ENCODE data around the gene RNF157. TPM values are rescaled to one million over a fixed set of nuclear protein-coding genes. Genes with fewer than 3 reads are reported as not detected.
A peak's percentile ranks its signal among the peaks of the same experiment; 100 is the strongest.
"Not testable (repeated sequence)": the region's sequence is repeated elsewhere in the genome, so short reads cannot be mapped to it uniquely, and the experiment has no call there.

Gene RNF157
- total and polyA plus RNA-seq, 2 of the 13 experiments (the other 11 are each of a cell fraction or from before 2014, with no cell fraction given) = 0.44 to 1.5 TPM

GRCh38 chr17:76268015-76268749 lies 27.9 kb upstream of the RNF157 start (continued):
- TF ChIP-seq ZNF576 (CRISPR knock-in tag; IDR thresholded peaks at IDR 0.05) (no peak), REPIN1 (CRISPR knock-in tag; IDR thresholded peaks at IDR 0.05; ENCODE audit: borderline replicate concordance, low read depth) (no peak), JUND (CRISPR knock-in tag; IDR thresholded peaks at IDR 0.05) (no peak), ZNF687 (CRISPR knock-in tag; IDR thresholded peaks at IDR 0.05) (peak; percentile 24; the same call in 1 of the 2 replicates)

- FAIRE-seq; H3K4me3 ChIP-seq (replicated peaks in 1 of 3; ENCODE audit: insufficient read depth in 1 of 3, low read depth in 2 of 3, low read length in 3 of 3); BruUV-seq (replicated peaks); ATAC-seq; H3K27me3 ChIP-seq (ENCODE audit: control insufficient read depth in 1 of 2, insufficient read depth in 2 of 2, low read length in 2 of 2); CTCF ChIA-PET (ENCODE audit: low intra/inter-chr PET ratio, low total read pairs); in situ Hi-C loops (cut with HindIII; ENCODE audit: extremely low pct_ligation_motif_present, low pct_unique_long_range_greater_than_20kb); H3K27ac ChIP-seq (ENCODE audit: extremely low read length, insufficient read depth, low read length); H2AFZ ChIP-seq (ENCODE audit: low read length); intact Hi-C loops (cut with micrococcal nuclease; ENCODE audit: unreplicated experiment); H3K9me3 ChIP-seq (ENCODE audit: low read length); H3K9ac ChIP-seq (ENCODE audit: insufficient read depth, low read depth, low read length); H4K20me1 ChIP-seq (ENCODE audit: insufficient read depth, low read length); DNase-seq (ENCODE audit: low spot score): not testable (repeated sequence)
- Histone ChIP-seq H3K4me1 (ENCODE audit: insufficient read depth, low read length) (peaks cover 67% of the 10 kb centered on the region), H3K4me2 (ENCODE audit: low read depth, low read length) (peak overlapping the region; percentile 5; the same call in 1 of the 2 replicates), H3K36me3 (replicated peaks in 1 of 2; ENCODE audit: control insufficient read depth in 1 of 2, insufficient read depth in 2 of 2, low read length in 2 of 2) (peaks cover 8 to 12% of the 10 kb centered on the region in 2 experiments; a peak in 3 of 5 replicates), H3K79me2 (ENCODE audit: insufficient read depth, low read length) (peaks cover 25% of the 10 kb centered on the region)
- WGBS (ENCODE audit: low lambda C conversion rate) = 95% methylated on average over 13 of the region's 13 CpGs
- POLR2A ChIA-PET = interaction anchor here (1.0 to 5.2 kb wide), 6 partner anchors 8 to 148 kb away, joined by 3 to 27 read pairs (median 4); no protein-coding TSS in a partner anchor
These were observed 27.3 kb upstream of the RNF157 start for GRCh38 chr17:76267581-76268001.
